Mucosa of stomach (tissue), 1 donor: Measurements from ENCODE around the gene ALCAM.
"Not testable (repeated sequence)": the region's sequence is repeated elsewhere in the genome, so short reads cannot be mapped to it uniquely, and the experiment has no call there.

Experiments used
- H3K27me3 ChIP-seq: one replicate; pipeline ENCODE4 v1.7.0; 2013; ENCODE audit warnings: mild to moderate bottlenecking, low read length; ENCODE audit not compliant: control insufficient read depth, insufficient read depth
- H3K36me3 ChIP-seq: one replicate; pipeline ENCODE4 v1.7.0; 2013; ENCODE audit warnings: low read length; ENCODE audit not compliant: control insufficient read depth, insufficient read depth
- H3K4me1 ChIP-seq: one replicate; pipeline ENCODE4 v1.7.0; 2013; ENCODE audit warnings: mild to moderate bottlenecking, low read length; ENCODE audit not compliant: control insufficient read depth, insufficient read depth
- H3K4me3 ChIP-seq: one replicate; pipeline ENCODE4 v1.7.0; 2013; ENCODE audit warnings: low read length
- H3K9ac ChIP-seq: one replicate; pipeline ENCODE4 v1.7.0; 2013; ENCODE audit warnings: mild to moderate bottlenecking, low read length, moderate library complexity
- H3K9me3 ChIP-seq: one replicate; pipeline ENCODE4 v1.7.0; 2013; ENCODE audit warnings: mild to moderate bottlenecking, low read length, moderate library complexity; ENCODE audit not compliant: control insufficient read depth
- donor health status: Pancreatic carcinoma.

Gene ALCAM

GRCh38 chr3:105598042-105598796, 231.5 kb downstream of the ALCAM start:
- H3K27me3 ChIP-seq = no peaks in the 10 kb centered on the region
- H3K9ac ChIP-seq = no peak overlapping the region
- H3K4me3 ChIP-seq = no peak overlapping the region
- H3K9me3 ChIP-seq = no peaks in the 10 kb centered on the region
- no peaks in the 10 kb centered on the region for H3K36me3 ChIP-seq
- H3K4me1 ChIP-seq = no peaks in the 10 kb centered on the region

- Histone ChIP-seq H3K4me1 (no peaks in the 10 kb centered on the region), H3K36me3 (no peaks in the 10 kb centered on the region), H3K4me3 (no peak overlapping the region), H3K9ac (no peak overlapping the region), H3K27me3 (no peaks in the 10 kb centered on the region), H3K9me3 (no peaks in the 10 kb centered on the region)
These were observed 232.6 kb downstream of the ALCAM start for GRCh38 chr3:105599350-105599749.

GRCh38 chr3:105601756-105602155, 235.0 kb downstream of the ALCAM start:
- not testable (repeated sequence) for H3K9ac ChIP-seq, H3K9me3 ChIP-seq, H3K36me3 ChIP-seq, H3K4me3 ChIP-seq, H3K4me1 ChIP-seq, H3K27me3 ChIP-seq

- H3K27me3 ChIP-seq, H3K4me3 ChIP-seq, H3K4me1 ChIP-seq, H3K36me3 ChIP-seq, H3K9ac ChIP-seq, H3K9me3 ChIP-seq: not testable (repeated sequence)
These were observed 235.6 kb downstream of the ALCAM start for GRCh38 chr3:105602286-105602685.

GRCh38 chr3:105603516-105603915, 236.8 kb downstream of the ALCAM start:
- not testable (repeated sequence) for H3K4me3 ChIP-seq, H3K4me1 ChIP-seq, H3K9ac ChIP-seq, H3K27me3 ChIP-seq, H3K9me3 ChIP-seq, H3K36me3 ChIP-seq

- no peak overlapping the region for H3K9ac ChIP-seq
- H3K4me1 ChIP-seq = no peaks in the 10 kb centered on the region
- H3K36me3 ChIP-seq = no peaks in the 10 kb centered on the region
- H3K9me3 ChIP-seq = no peaks in the 10 kb centered on the region
- no peaks in the 10 kb centered on the region for H3K27me3 ChIP-seq
- no peak overlapping the region for H3K4me3 ChIP-seq
These were observed 239.3 kb downstream of the ALCAM start for GRCh38 chr3:105606016-105606415.

GRCh38 chr3:105608623-105609022, 241.9 kb downstream of the ALCAM start:
- Histone ChIP-seq H3K9ac (no peak overlapping the region), H3K36me3 (no peaks in the 10 kb centered on the region), H3K9me3 (no peaks in the 10 kb centered on the region), H3K4me3 (no peak overlapping the region), H3K4me1 (no peaks in the 10 kb centered on the region), H3K27me3 (no peaks in the 10 kb centered on the region)

- no peaks in the 10 kb centered on the region for H3K27me3 ChIP-seq
- no peaks in the 10 kb centered on the region for H3K36me3 ChIP-seq
- H3K4me1 ChIP-seq = no peaks in the 10 kb centered on the region
- H3K9me3 ChIP-seq = no peaks in the 10 kb centered on the region
- H3K4me3 ChIP-seq = no peak overlapping the region
- H3K9ac ChIP-seq = no peak overlapping the region
These were observed 243.8 kb downstream of the ALCAM start for GRCh38 chr3:105610473-105610872.

- Histone ChIP-seq H3K9me3 (no peaks in the 10 kb centered on the region), H3K4me3 (no peak overlapping the region), H3K36me3 (no peaks in the 10 kb centered on the region), H3K9ac (no peak overlapping the region), H3K27me3 (no peaks in the 10 kb centered on the region), H3K4me1 (no peaks in the 10 kb centered on the region)
These were observed 244.8 kb downstream of the ALCAM start for GRCh38 chr3:105611304-105612192.

GRCh38 chr3:105613120-105613519, 246.4 kb downstream of the ALCAM start:
- H3K36me3 ChIP-seq = no peaks in the 10 kb centered on the region
- H3K4me3 ChIP-seq = no peak overlapping the region
- H3K9me3 ChIP-seq = no peaks in the 10 kb centered on the region
- no peak overlapping the region for H3K9ac ChIP-seq
- no peaks in the 10 kb centered on the region for H3K27me3 ChIP-seq
- no peaks in the 10 kb centered on the region for H3K4me1 ChIP-seq

GRCh38 chr3:105614288-105615030, 247.8 kb downstream of the ALCAM start:
- H3K4me1 ChIP-seq = no peaks in the 10 kb centered on the region
- no peaks in the 10 kb centered on the region for H3K36me3 ChIP-seq
- H3K4me3 ChIP-seq = no peak overlapping the region
- H3K27me3 ChIP-seq = no peaks in the 10 kb centered on the region
- H3K9ac ChIP-seq = no peak overlapping the region
- no peaks in the 10 kb centered on the region for H3K9me3 ChIP-seq

- H3K4me3 ChIP-seq = no peak overlapping the region
- H3K4me1 ChIP-seq = no peaks in the 10 kb centered on the region
- no peak overlapping the region for H3K9ac ChIP-seq
- H3K27me3 ChIP-seq = no peaks in the 10 kb centered on the region
- no peaks in the 10 kb centered on the region for H3K9me3 ChIP-seq
- H3K36me3 ChIP-seq = no peaks in the 10 kb centered on the region
These were observed 249.1 kb downstream of the ALCAM start for GRCh38 chr3:105615814-105616213.
